GM23338 (cell line): ENCODE measurements around the gene NF1. TPM values are rescaled to one million over a fixed set of nuclear protein-coding genes. Genes with fewer than 3 reads are reported as not detected.

Experiments used
- ATAC-seq: fragments of 200-7000 bp; cut with Tn5 transposase; 3 replicates; pipeline ENCODE4 v1.9.1; 2020
- DNase-seq: peaks from one replicate; pipeline ENCODE4 v3.0.0-alpha.2; 2015; ENCODE audit warnings: low spot score
- H2AFZ ChIP-seq: fragments of 200-600 bp; sonication (generic); 2 replicates; pipeline ENCODE4 v1.8.0; 2016; ENCODE audit warnings: antibody characterized with exemption, mild to moderate bottlenecking, moderate library complexity
- H3F3A ChIP-seq: fragments of 200-600 bp; sonication (generic); replicated peaks from 2 replicates; pipeline ENCODE4 v1.8.0; 2017; ENCODE audit warnings: antibody characterized with exemption, mixed run types, low read depth
- H3K27ac ChIP-seq: fragments of 200-600 bp; sonication (generic); 2 replicates; pipeline ENCODE4 v1.6.1; 2016; ENCODE audit warnings: low read depth
- H3K27me3 ChIP-seq: fragments of 200-600 bp; sonication (generic); 2 replicates; pipeline ENCODE4 v1.8.0; 2016; ENCODE audit warnings: mild to moderate bottlenecking, mixed run types, moderate library complexity; ENCODE audit not compliant: insufficient read depth
- H3K36me3 ChIP-seq: fragments of 200-600 bp; sonication (generic); 2 replicates; pipeline ENCODE4 v1.8.0; 2016; ENCODE audit warnings: mild to moderate bottlenecking; ENCODE audit not compliant: insufficient read depth
- H3K4me1 ChIP-seq: fragments of 200-600 bp; sonication (generic); 2 replicates; pipeline ENCODE4 v1.8.0; 2016; ENCODE audit warnings: mild to moderate bottlenecking, moderate library complexity; ENCODE audit not compliant: insufficient read depth
- H3K4me2 ChIP-seq: fragments of 200-600 bp; sonication (generic); 2 replicates; pipeline ENCODE4 v1.7.1; 2017; ENCODE audit warnings: mixed run types
- H3K4me3 ChIP-seq: fragments of 200-600 bp; sonication (generic); 2 replicates; pipeline ENCODE4 v1.6.1; 2016; ENCODE audit warnings: mixed run types
- H3K79me2 ChIP-seq: fragments of 200-600 bp; sonication (generic); replicated peaks from 2 replicates; pipeline ENCODE4 v1.8.0; 2017; ENCODE audit warnings: mild to moderate bottlenecking; ENCODE audit not compliant: insufficient read depth
- H3K9me2 ChIP-seq: fragments of 200-600 bp; sonication (generic); 2 replicates; pipeline ENCODE4 v1.8.0; 2017; ENCODE audit not compliant: insufficient read depth
- H4K20me1 ChIP-seq: fragments of 200-600 bp; sonication (generic); replicated peaks from 2 replicates; pipeline ENCODE4 v1.8.0; 2017; ENCODE audit warnings: mild to moderate bottlenecking; ENCODE audit not compliant: insufficient read depth
- H3K27ac Mint-ChIP-seq: 2 replicates; pipeline ENCODE4 v1.8.0; 2020; ENCODE audit warnings: inconsistent platforms, mild to moderate bottlenecking, moderate library complexity, mixed read lengths
- H3K27me3 Mint-ChIP-seq: 3 replicates; pipeline ENCODE4 v1.8.0; 2022; ENCODE audit warnings: low read depth, mild to moderate bottlenecking, moderate library complexity, mixed read lengths, inconsistent platforms; ENCODE audit not compliant: insufficient read depth, poor library complexity
- H3K36me3 Mint-ChIP-seq: 3 replicates; pipeline ENCODE4 v1.8.0; 2021; ENCODE audit warnings: low read depth, mild to moderate bottlenecking, inconsistent platforms, moderate library complexity, mixed read lengths
- H3K4me1 Mint-ChIP-seq: 3 replicates; pipeline ENCODE4 v1.8.0; 2020; ENCODE audit warnings: mild to moderate bottlenecking, inconsistent platforms, mixed read lengths
- H3K4me3 Mint-ChIP-seq: 3 replicates; pipeline ENCODE4 v1.8.0; 2021; ENCODE audit warnings: moderate library complexity, mild to moderate bottlenecking, inconsistent platforms, mixed read lengths
- H3K9me3 Mint-ChIP-seq: 3 replicates; pipeline ENCODE4 v1.8.0; 2020; ENCODE audit warnings: moderate library complexity, mild to moderate bottlenecking, inconsistent platforms, mixed read lengths
- CREB1 ChIP-seq: fragments of 250-450 bp; sonication (Bioruptor Pico); IDR thresholded peaks from 2 replicates; pipeline ENCODE4 v1.5.0; 2020; ENCODE audit warnings: low read depth, mild to moderate bottlenecking, moderate library complexity
- EZH2phosphoT487 ChIP-seq: fragments of 200-600 bp; sonication (generic); IDR thresholded peaks from one replicate; pipeline ENCODE4 v1.8.1; 2018; ENCODE audit warnings: antibody characterized with exemption; ENCODE audit not compliant: unreplicated experiment
- JUNB ChIP-seq: IDR thresholded peaks from one replicate; pipeline ENCODE4 v1.6.1; 2016; ENCODE audit warnings: antibody characterized with exemption; ENCODE audit not compliant: unreplicated experiment
- ZNF331 ChIP-seq: fragments of 250-450 bp; sonication (Bioruptor Pico); IDR thresholded peaks from 2 replicates; pipeline ENCODE4 v1.5.0; 2020; ENCODE audit warnings: low read depth, mild to moderate bottlenecking, moderate library complexity
- polyA plus RNA-seq: library from polyadenylated mRNA; unstranded; fragments of >200 nt; fragmentation: Nextera tagmentation; extraction: Ambion mirVana; gene quantifications from 2 replicates; pipeline ENCODE4 v1.2.1, GENCODE V29; 2016
- total RNA-seq: library from RNA; depleted of rRNA; stranded (reverse); fragments of >200 nt; shearing (Covaris generic); gene quantifications from 2 replicates; pipeline ENCODE4 v1.2.3, GENCODE V29; 2014
- TF ChIP-seq, protein P1 (sequence below): IDR thresholded peaks from one replicate; pipeline ENCODE4 v1.6.1; 2018; ENCODE audit warnings: antibody characterized with exemption; ENCODE audit not compliant: unreplicated experiment
- TF ChIP-seq, protein P2 (sequence below), 2 experiments: fragments of 200-600 bp in 1 of 2; sonication (generic) in 1 of 2; conservative IDR thresholded peaks; 2 replicates each; pipeline versions ENCODE4 v1.5.1 to v1.6.1; 2016 to 2017; ENCODE audit warnings: antibody characterized with exemption in 2 of 2, low read depth in 2 of 2, mild to moderate bottlenecking in 2 of 2, moderate library complexity in 1 of 2
- TF ChIP-seq, protein P3 (sequence below): IDR thresholded peaks from 2 replicates; pipeline ENCODE4 v1.6.1; 2016; ENCODE audit warnings: antibody characterized with exemption
- TF ChIP-seq, protein P4 (sequence below): fragments of 250-450 bp; sonication (Bioruptor Pico); IDR thresholded peaks from 2 replicates; pipeline ENCODE4 v1.5.0; 2020; ENCODE audit warnings: mild to moderate bottlenecking, moderate library complexity

The NF1 gene
- total and polyA plus RNA-seq, 2 experiments from 2014 or later, result 16.3 to 49.7 TPM

DNA sequence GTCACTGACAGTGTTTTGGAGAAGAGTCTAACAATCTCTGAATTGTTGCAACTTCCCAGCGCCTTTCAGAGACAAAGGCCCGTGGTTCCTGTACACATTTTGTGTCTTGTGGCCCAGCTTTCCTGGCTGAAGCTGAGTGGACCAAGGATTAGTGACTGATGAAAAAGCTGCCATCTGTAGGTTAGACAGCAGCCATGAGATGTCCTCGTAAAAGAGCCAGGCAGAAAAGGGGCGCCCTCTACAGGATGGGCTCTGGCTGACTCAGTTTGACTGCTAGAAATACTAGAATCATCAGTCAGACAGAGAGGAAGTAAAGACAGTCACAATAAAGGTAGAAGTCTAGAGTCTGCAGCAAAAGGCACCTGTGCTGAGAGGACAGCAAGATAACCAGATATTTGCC is 26.5 kb upstream of the NF1 start:
- H3F3A ChIP-seq, result no peaks in the 10 kb centered on the region
- Mint-ChIP-seq H3K9me3 (no peaks in the 10 kb centered on the region), H3K27ac (no peak overlapping the region), H3K4me1 (peaks cover 7% of the 10 kb centered on the region), H3K36me3 (no peaks in the 10 kb centered on the region), H3K4me3 (no peak overlapping the region), H3K27me3 (peaks cover 4% of the 10 kb centered on the region)
- H3K36me3 ChIP-seq, result no peaks in the 10 kb centered on the region
- no peak overlapping the region for H3K27ac ChIP-seq
- ATAC-seq (peak; percentile 97), DNase-seq (peak; percentile 85)
- H3K4me2 ChIP-seq, result no peak overlapping the region
- no peaks in the 10 kb centered on the region for H4K20me1 ChIP-seq
- no peaks in the 10 kb centered on the region for H3K27me3 ChIP-seq
- H3K4me1 ChIP-seq, result peaks cover 11% of the 10 kb centered on the region
- TF ChIP-seq CREB1 (CRISPR knock-in tag) (no peak), JUNB (no peak), ZNF331 (CRISPR knock-in tag) (no peak), EZH2phosphoT487 (no peak)
- TF ChIP-seq, protein P1, sequence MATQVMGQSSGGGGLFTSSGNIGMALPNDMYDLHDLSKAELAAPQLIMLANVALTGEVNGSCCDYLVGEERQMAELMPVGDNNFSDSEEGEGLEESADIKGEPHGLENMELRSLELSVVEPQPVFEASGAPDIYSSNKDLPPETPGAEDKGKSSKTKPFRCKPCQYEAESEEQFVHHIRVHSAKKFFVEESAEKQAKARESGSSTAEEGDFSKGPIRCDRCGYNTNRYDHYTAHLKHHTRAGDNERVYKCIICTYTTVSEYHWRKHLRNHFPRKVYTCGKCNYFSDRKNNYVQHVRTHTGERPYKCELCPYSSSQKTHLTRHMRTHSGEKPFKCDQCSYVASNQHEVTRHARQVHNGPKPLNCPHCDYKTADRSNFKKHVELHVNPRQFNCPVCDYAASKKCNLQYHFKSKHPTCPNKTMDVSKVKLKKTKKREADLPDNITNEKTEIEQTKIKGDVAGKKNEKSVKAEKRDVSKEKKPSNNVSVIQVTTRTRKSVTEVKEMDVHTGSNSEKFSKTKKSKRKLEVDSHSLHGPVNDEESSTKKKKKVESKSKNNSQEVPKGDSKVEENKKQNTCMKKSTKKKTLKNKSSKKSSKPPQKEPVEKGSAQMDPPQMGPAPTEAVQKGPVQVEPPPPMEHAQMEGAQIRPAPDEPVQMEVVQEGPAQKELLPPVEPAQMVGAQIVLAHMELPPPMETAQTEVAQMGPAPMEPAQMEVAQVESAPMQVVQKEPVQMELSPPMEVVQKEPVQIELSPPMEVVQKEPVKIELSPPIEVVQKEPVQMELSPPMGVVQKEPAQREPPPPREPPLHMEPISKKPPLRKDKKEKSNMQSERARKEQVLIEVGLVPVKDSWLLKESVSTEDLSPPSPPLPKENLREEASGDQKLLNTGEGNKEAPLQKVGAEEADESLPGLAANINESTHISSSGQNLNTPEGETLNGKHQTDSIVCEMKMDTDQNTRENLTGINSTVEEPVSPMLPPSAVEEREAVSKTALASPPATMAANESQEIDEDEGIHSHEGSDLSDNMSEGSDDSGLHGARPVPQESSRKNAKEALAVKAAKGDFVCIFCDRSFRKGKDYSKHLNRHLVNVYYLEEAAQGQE, result no peak
- TF ChIP-seq, protein P2, sequence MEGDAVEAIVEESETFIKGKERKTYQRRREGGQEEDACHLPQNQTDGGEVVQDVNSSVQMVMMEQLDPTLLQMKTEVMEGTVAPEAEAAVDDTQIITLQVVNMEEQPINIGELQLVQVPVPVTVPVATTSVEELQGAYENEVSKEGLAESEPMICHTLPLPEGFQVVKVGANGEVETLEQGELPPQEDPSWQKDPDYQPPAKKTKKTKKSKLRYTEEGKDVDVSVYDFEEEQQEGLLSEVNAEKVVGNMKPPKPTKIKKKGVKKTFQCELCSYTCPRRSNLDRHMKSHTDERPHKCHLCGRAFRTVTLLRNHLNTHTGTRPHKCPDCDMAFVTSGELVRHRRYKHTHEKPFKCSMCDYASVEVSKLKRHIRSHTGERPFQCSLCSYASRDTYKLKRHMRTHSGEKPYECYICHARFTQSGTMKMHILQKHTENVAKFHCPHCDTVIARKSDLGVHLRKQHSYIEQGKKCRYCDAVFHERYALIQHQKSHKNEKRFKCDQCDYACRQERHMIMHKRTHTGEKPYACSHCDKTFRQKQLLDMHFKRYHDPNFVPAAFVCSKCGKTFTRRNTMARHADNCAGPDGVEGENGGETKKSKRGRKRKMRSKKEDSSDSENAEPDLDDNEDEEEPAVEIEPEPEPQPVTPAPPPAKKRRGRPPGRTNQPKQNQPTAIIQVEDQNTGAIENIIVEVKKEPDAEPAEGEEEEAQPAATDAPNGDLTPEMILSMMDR (conservative IDR thresholded peaks at IDR 0.05; ENCODE audit: low read depth in 2 of 2), result peak; percentile 88 to 95
- TF ChIP-seq, protein P3, sequence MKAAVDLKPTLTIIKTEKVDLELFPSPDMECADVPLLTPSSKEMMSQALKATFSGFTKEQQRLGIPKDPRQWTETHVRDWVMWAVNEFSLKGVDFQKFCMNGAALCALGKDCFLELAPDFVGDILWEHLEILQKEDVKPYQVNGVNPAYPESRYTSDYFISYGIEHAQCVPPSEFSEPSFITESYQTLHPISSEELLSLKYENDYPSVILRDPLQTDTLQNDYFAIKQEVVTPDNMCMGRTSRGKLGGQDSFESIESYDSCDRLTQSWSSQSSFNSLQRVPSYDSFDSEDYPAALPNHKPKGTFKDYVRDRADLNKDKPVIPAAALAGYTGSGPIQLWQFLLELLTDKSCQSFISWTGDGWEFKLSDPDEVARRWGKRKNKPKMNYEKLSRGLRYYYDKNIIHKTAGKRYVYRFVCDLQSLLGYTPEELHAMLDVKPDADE, result no peak
- TF ChIP-seq, protein P4, sequence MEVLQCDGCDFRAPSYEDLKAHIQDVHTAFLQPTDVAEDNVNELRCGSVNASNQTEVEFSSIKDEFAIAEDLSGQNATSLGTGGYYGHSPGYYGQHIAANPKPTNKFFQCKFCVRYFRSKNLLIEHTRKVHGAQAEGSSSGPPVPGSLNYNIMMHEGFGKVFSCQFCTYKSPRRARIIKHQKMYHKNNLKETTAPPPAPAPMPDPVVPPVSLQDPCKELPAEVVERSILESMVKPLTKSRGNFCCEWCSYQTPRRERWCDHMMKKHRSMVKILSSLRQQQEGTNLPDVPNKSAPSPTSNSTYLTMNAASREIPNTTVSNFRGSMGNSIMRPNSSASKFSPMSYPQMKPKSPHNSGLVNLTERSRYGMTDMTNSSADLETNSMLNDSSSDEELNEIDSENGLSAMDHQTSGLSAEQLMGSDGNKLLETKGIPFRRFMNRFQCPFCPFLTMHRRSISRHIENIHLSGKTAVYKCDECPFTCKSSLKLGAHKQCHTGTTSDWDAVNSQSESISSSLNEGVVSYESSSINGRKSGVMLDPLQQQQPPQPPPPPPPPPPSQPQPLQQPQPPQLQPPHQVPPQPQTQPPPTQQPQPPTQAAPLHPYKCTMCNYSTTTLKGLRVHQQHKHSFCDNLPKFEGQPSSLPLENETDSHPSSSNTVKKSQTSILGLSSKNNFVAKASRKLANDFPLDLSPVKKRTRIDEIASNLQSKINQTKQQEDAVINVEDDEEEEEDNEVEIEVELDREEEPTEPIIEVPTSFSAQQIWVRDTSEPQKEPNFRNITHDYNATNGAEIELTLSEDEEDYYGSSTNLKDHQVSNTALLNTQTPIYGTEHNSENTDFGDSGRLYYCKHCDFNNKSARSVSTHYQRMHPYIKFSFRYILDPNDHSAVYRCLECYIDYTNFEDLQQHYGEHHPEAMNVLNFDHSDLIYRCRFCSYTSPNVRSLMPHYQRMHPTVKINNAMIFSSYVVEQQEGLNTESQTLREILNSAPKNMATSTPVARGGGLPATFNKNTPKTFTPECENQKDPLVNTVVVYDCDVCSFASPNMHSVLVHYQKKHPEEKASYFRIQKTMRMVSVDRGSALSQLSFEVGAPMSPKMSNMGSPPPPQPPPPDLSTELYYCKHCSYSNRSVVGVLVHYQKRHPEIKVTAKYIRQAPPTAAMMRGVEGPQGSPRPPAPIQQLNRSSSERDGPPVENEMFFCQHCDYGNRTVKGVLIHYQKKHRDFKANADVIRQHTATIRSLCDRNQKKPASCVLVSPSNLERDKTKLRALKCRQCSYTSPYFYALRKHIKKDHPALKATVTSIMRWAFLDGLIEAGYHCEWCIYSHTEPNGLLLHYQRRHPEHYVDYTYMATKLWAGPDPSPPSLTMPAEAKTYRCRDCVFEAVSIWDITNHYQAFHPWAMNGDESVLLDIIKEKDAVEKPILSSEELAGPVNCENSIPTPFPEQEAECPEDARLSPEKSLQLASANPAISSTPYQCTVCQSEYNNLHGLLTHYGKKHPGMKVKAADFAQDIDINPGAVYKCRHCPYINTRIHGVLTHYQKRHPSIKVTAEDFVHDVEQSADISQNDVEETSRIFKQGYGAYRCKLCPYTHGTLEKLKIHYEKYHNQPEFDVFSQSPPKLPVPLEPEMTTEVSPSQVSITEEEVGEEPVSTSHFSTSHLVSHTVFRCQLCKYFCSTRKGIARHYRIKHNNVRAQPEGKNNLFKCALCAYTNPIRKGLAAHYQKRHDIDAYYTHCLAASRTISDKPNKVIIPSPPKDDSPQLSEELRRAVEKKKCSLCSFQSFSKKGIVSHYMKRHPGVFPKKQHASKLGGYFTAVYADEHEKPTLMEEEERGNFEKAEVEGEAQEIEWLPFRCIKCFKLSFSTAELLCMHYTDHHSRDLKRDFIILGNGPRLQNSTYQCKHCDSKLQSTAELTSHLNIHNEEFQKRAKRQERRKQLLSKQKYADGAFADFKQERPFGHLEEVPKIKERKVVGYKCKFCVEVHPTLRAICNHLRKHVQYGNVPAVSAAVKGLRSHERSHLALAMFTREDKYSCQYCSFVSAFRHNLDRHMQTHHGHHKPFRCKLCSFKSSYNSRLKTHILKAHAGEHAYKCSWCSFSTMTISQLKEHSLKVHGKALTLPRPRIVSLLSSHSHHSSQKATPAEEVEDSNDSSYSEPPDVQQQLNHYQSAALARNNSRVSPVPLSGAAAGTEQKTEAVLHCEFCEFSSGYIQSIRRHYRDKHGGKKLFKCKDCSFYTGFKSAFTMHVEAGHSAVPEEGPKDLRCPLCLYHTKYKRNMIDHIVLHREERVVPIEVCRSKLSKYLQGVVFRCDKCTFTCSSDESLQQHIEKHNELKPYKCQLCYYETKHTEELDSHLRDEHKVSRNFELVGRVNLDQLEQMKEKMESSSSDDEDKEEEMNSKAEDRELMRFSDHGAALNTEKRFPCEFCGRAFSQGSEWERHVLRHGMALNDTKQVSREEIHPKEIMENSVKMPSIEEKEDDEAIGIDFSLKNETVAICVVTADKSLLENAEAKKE, result peak; percentile 51; the same call in 1 of the 2 replicates
- H3K9me2 ChIP-seq, result no peaks in the 10 kb centered on the region
- peak overlapping the region; percentile 33; the same call in 1 of the 2 replicates for H2AFZ ChIP-seq
- no peaks in the 10 kb centered on the region for H3K79me2 ChIP-seq
- H3K4me3 ChIP-seq, result no peak overlapping the region
